GM19438 (cell line): Measurements from ENCODE around the gene ZNF362.

Experiments
- ATAC-seq: cut with Tn5 transposase; IDR thresholded peaks from one replicate; pipeline ENCODE4 v1.9.1; 2021; ENCODE audit warnings: low read depth; ENCODE audit not compliant: unreplicated experiment

Gene ZNF362

GRCh38 chr1:33323663-33324477 is 67.6 kb downstream of the ZNF362 start:
- ATAC-seq = no peak

GRCh38 chr1:33324677-33325575 is 68.6 kb downstream of the ZNF362 start:
- ATAC-seq = no peak

GRCh38 chr1:33326785-33327184 is 70.5 kb downstream of the ZNF362 start:
- no peak for ATAC-seq

- ATAC-seq = no peak
Measured at GRCh38 chr1:33327587-33328325, 71.5 kb downstream of the ZNF362 start.

GRCh38 chr1:33328817-33329216 is 72.5 kb downstream of the ZNF362 start:
- no peak for ATAC-seq

- ATAC-seq = no peak
Measured at GRCh38 chr1:33329600-33330305, 73.5 kb downstream of the ZNF362 start.

- ATAC-seq = no peak
Measured at GRCh38 chr1:33330361-33330890, 74.1 kb downstream of the ZNF362 start.

GRCh38 chr1:33330906-33331305 is 74.6 kb downstream of the ZNF362 start:
- ATAC-seq = no peak

GRCh38 chr1:33331444-33332356 is 75.4 kb downstream of the ZNF362 start:
- ATAC-seq = no peak

- no peak for ATAC-seq
Measured at GRCh38 chr1:33332357-33332789, 76.1 kb downstream of the ZNF362 start.

- ATAC-seq = no peak
Measured at GRCh38 chr1:33332881-33333280, 76.6 kb downstream of the ZNF362 start.

- ATAC-seq = no peak
Measured at GRCh38 chr1:33334081-33334552, 77.8 kb downstream of the ZNF362 start.

- ATAC-seq = no peak
Measured at GRCh38 chr1:33335020-33335419, 78.7 kb downstream of the ZNF362 start.

- no peak for ATAC-seq
Measured at GRCh38 chr1:33336580-33336979, 80.3 kb downstream of the ZNF362 start.

- ATAC-seq = no peak
Measured at GRCh38 chr1:33337441-33337840, 81.1 kb downstream of the ZNF362 start.

GRCh38 chr1:33338048-33338439 is 81.8 kb downstream of the ZNF362 start:
- ATAC-seq = no peak

- ATAC-seq = no peak
Measured at GRCh38 chr1:33338440-33339211, 82.3 kb downstream of the ZNF362 start.

- ATAC-seq = no peak
Measured at GRCh38 chr1:33339413-33339812, 83.1 kb downstream of the ZNF362 start.
